Measurements from ENCODE around the gene PLBD2.

GRCh38 chr12:113393749-113394148, 35.4 kb downstream of the PLBD2 start:
- TF ChIP-seq CTCF (conservative IDR thresholded peaks at IDR 0.05; ENCODE audit: low read length) (no peak), EZH2phosphoT487 (IDR thresholded peaks at IDR 0.05; ENCODE audit: borderline replicate concordance, low read depth, low read length) (no peak)

Measured in OCI-LY7 (cell line).